ENCODE results near the gene DUSP9.
A peak's percentile ranks its signal among the peaks of the same experiment; 100 is the strongest.
"Not testable (repeated sequence)": the region's sequence is repeated elsewhere in the genome, so short reads cannot be mapped to it uniquely, and the experiment has no call there.

The DUSP9 gene

GRCh38 chrX:153646620-153647373 is at the start of gene DUSP9:
TSS of gene DUSP9 (plus strand) at chrX:153647203. CDS start at chrX:153647954, 751 bp downstream.
- no peak for DNase-seq (ENCODE audit: low read depth, low spot score)

- no peak for DNase-seq (ENCODE audit: low read depth, low spot score)
Measured at GRCh38 chrX:153598541-153599191, 48.3 kb upstream of the DUSP9 start, which contains the start of gene CCNQ. TSS of gene CCNQ (minus strand) at chrX:153599139. CDS start at chrX:153599073, 66 bp downstream.

GRCh38 chrX:153599192-153600031 is 47.6 kb upstream of the DUSP9 start:
- DNase-seq (ENCODE audit: low read depth, low spot score) = peak; percentile 61

GRCh38 chrX:153600032-153600373 is 47.0 kb upstream of the DUSP9 start:
- no peak for DNase-seq (ENCODE audit: low read depth, low spot score)

GRCh38 chrX:153600921-153601320 is 46.1 kb upstream of the DUSP9 start:
- no peak for DNase-seq (ENCODE audit: low read depth, low spot score)

- DNase-seq (ENCODE audit: low read depth, low spot score) = no peak
Measured at GRCh38 chrX:153601511-153602110, 45.4 kb upstream of the DUSP9 start.

GRCh38 chrX:153602601-153603000 is 44.4 kb upstream of the DUSP9 start:
- no peak for DNase-seq (ENCODE audit: low read depth, low spot score)

GRCh38 chrX:153603131-153603656 is 43.8 kb upstream of the DUSP9 start:
- no peak for DNase-seq (ENCODE audit: low read depth, low spot score)

GRCh38 chrX:153604666-153605380 is 42.2 kb upstream of the DUSP9 start:
- not testable (repeated sequence) for DNase-seq (ENCODE audit: low read depth, low spot score)

GRCh38 chrX:153606503-153606902 is 40.5 kb upstream of the DUSP9 start:
- DNase-seq (ENCODE audit: low read depth, low spot score) = no peak

- DNase-seq (ENCODE audit: low read depth, low spot score) = no peak
Measured at GRCh38 chrX:153608376-153608775, 38.6 kb upstream of the DUSP9 start.

- no peak for DNase-seq (ENCODE audit: low read depth, low spot score)
Measured at GRCh38 chrX:153608806-153609205, 38.2 kb upstream of the DUSP9 start.

GRCh38 chrX:153609917-153610835 is 36.8 kb upstream of the DUSP9 start:
- DNase-seq (ENCODE audit: low read depth, low spot score) = peak; percentile 24

GRCh38 chrX:153610836-153611213 is 36.2 kb upstream of the DUSP9 start:
- DNase-seq (ENCODE audit: low read depth, low spot score) = no peak

GRCh38 chrX:153611298-153612095 is 35.5 kb upstream of the DUSP9 start:
- DNase-seq (ENCODE audit: low read depth, low spot score) = no peak

- DNase-seq (ENCODE audit: low read depth, low spot score) = no peak
Measured at GRCh38 chrX:153612413-153612812, 34.6 kb upstream of the DUSP9 start.

- DNase-seq (ENCODE audit: low read depth, low spot score) = no peak
Measured at GRCh38 chrX:153614818-153615217, 32.2 kb upstream of the DUSP9 start.

GRCh38 chrX:153620576-153620975 is 26.4 kb upstream of the DUSP9 start:
- no peak for DNase-seq (ENCODE audit: low read depth, low spot score)

- DNase-seq (ENCODE audit: low read depth, low spot score) = no peak
Measured at GRCh38 chrX:153621949-153622598, 24.9 kb upstream of the DUSP9 start.

Data from smooth muscle cell of the brain vasculature (primary cell).